ENCODE results near the gene LMOD3. TPM values are rescaled to one million over a fixed set of nuclear protein-coding genes. Genes with fewer than 3 reads are reported as not detected.

The LMOD3 gene
- polyA plus RNA-seq, 1 donor (not counting 4 experiments of a cell fraction or from before 2014, with no cell fraction given) = not detected

GRCh38 chr3:69081583-69082262, 40.7 kb downstream of the LMOD3 start:
- Histone ChIP-seq H2AFZ (ENCODE audit: control insufficient read depth, low read length) (peak overlapping the region; percentile 70), H3K79me2 (ENCODE audit: control insufficient read depth, insufficient read depth, low read length) (peaks cover 35% of the 10 kb centered on the region), H3K9me1 (ENCODE audit: control insufficient read depth, extremely low read depth, insufficient read depth, low read length) (no peaks in the 10 kb centered on the region), H3K27ac (ENCODE audit: control insufficient read depth, insufficient read depth, low read length) (peak overlapping the region; percentile 94), H3K9ac (ENCODE audit: control insufficient read depth, extremely low read depth, insufficient read depth, low read length) (peak overlapping the region; percentile 10), H3K27me3 (ENCODE audit: control insufficient read depth, extremely low read depth, insufficient read depth, low read length) (no peaks in the 10 kb centered on the region), H4K20me1 (ENCODE audit: control insufficient read depth, extremely low read depth, insufficient read depth, low read length) (no peaks in the 10 kb centered on the region), H3K36me3 (ENCODE audit: control insufficient read depth in 2 of 2, extremely low read depth in 1 of 2, insufficient read depth in 2 of 2, low read length in 2 of 2) (no peaks in the 10 kb centered on the region), H3K4me1 (ENCODE audit: control insufficient read depth, extremely low read depth, insufficient read depth, low read length) (peaks cover 53% of the 10 kb centered on the region), H3K9me3 (ENCODE audit: control insufficient read depth, low read depth, low read length) (no peaks in the 10 kb centered on the region), H3K4me3 (ENCODE audit: control insufficient read depth in 2 of 3, extremely low read depth in 1 of 3, insufficient read depth in 2 of 3, low read depth in 1 of 3, low read length in 3 of 3) (no peak overlapping the region), H3K4me2 (ENCODE audit: control insufficient read depth, extremely low read depth, insufficient read depth, low read depth, low read length) (peak overlapping the region; percentile 62)
- no peak for TF ChIP-seq CTCF (optimal IDR thresholded peaks at IDR 0.05 in 1 of 3, IDR thresholded peaks at IDR 0.05 in 1 of 3, conservative IDR thresholded peaks at IDR 0.05 in 1 of 3; ENCODE audit: extremely low read depth in 1 of 3, insufficient read depth in 2 of 3, low read length in 3 of 3)
- no peak for TF ChIP-seq EZH2 (IDR thresholded peaks at IDR 0.05; ENCODE audit: low read length)
- dilution Hi-C loops (cut with MboI; ENCODE audit: extremely low pct_ligation_motif_present, low sequenced_read_pairs) = no loop called here
- no peak for DNase-seq (ENCODE audit: low read depth, low spot score)
- FAIRE-seq = peak; percentile 84

- H3K27me3 ChIP-seq (ENCODE audit: control insufficient read depth, extremely low read depth, insufficient read depth, low read length) = no peaks in the 10 kb centered on the region
- peak within 1 kb of the TSS; percentile 89 for H3K9ac ChIP-seq (ENCODE audit: control insufficient read depth, extremely low read depth, insufficient read depth, low read length)
- H2AFZ ChIP-seq (ENCODE audit: control insufficient read depth, low read length) = peak within 1 kb of the TSS; percentile 53
- no peaks in the 10 kb centered on the region for H3K36me3 ChIP-seq (ENCODE audit: control insufficient read depth in 2 of 2, extremely low read depth in 1 of 2, insufficient read depth in 2 of 2, low read length in 2 of 2)
- peaks cover 34% of the 10 kb centered on the region for H3K79me2 ChIP-seq (ENCODE audit: control insufficient read depth, insufficient read depth, low read length)
- DNase-seq (ENCODE audit: low read depth, low spot score) (no peak), FAIRE-seq (peak; percentile 5)
- H3K9me3 ChIP-seq (ENCODE audit: control insufficient read depth, low read depth, low read length) = no peaks in the 10 kb centered on the region
- peak within 1 kb of the TSS; percentile 68 for H3K27ac ChIP-seq (ENCODE audit: control insufficient read depth, insufficient read depth, low read length)
- peak within 1 kb of the TSS; percentile 72 to 96 (median 90) for H3K4me3 ChIP-seq (ENCODE audit: control insufficient read depth in 2 of 3, extremely low read depth in 1 of 3, insufficient read depth in 2 of 3, low read depth in 1 of 3, low read length in 3 of 3)
- peak within 1 kb of the TSS; percentile 86 for H3K4me2 ChIP-seq (ENCODE audit: control insufficient read depth, extremely low read depth, insufficient read depth, low read depth, low read length)
- H4K20me1 ChIP-seq (ENCODE audit: control insufficient read depth, extremely low read depth, insufficient read depth, low read length) = no peaks in the 10 kb centered on the region
- peaks cover 42% of the 10 kb centered on the region for H3K4me1 ChIP-seq (ENCODE audit: control insufficient read depth, extremely low read depth, insufficient read depth, low read length)
- TF ChIP-seq CTCF (optimal IDR thresholded peaks at IDR 0.05 in 1 of 3, IDR thresholded peaks at IDR 0.05 in 1 of 3, conservative IDR thresholded peaks at IDR 0.05 in 1 of 3; ENCODE audit: extremely low read depth in 1 of 3, insufficient read depth in 2 of 3, low read length in 3 of 3) = no peak
- no peak for TF ChIP-seq EZH2 (IDR thresholded peaks at IDR 0.05; ENCODE audit: low read length)
- dilution Hi-C loops (cut with MboI; ENCODE audit: extremely low pct_ligation_motif_present, low sequenced_read_pairs) = no loop called here
- no peaks in the 10 kb centered on the region for H3K9me1 ChIP-seq (ENCODE audit: control insufficient read depth, extremely low read depth, insufficient read depth, low read length)
Observed at GRCh38 chr3:69080233-69080920, 42.0 kb downstream of the LMOD3 start, which contains the start of gene UBA3. Gene UBA3 (minus strand): TSS chr3:69080365. CDS start chr3:69080353, 12 bp downstream.
